Stimulated activated CD8-positive, alpha-beta memory T cell treated with anti-CD3 and anti-CD28 coated beads, Interleukin-12 subunit alpha, Interleukin-12 subunit beta, amount 100 ng/mL, for 1 hour (primary cell): Measurements from ENCODE around the gene FASLG.
"Not testable (repeated sequence)": the region's sequence is repeated elsewhere in the genome, so short reads cannot be mapped to it uniquely, and the experiment has no call there.

ENCODE experiments used
- DNase-seq: peaks from one replicate; pipeline ENCODE4 v3.0.0-alpha.2; 2020; ENCODE audit warnings: low read depth

Gene FASLG

GRCh38 chr1:172680733-172681275 is 21.9 kb downstream of the FASLG start:
- no peak for DNase-seq

- no peak for DNase-seq
These were observed 23.9 kb downstream of the FASLG start for GRCh38 chr1:172682812-172683211.

- no peak for DNase-seq
These were observed 27.2 kb downstream of the FASLG start for GRCh38 chr1:172686143-172686542.

- not testable (repeated sequence) for DNase-seq
These were observed 29.7 kb downstream of the FASLG start for GRCh38 chr1:172688428-172689085.

- not testable (repeated sequence) for DNase-seq
These were observed 32.0 kb downstream of the FASLG start for GRCh38 chr1:172690925-172691324.

- no peak for DNase-seq
These were observed 38.7 kb downstream of the FASLG start for GRCh38 chr1:172697534-172698002.

- DNase-seq, result no peak
These were observed 39.3 kb downstream of the FASLG start for GRCh38 chr1:172698224-172698623.

- peak; percentile 69 for DNase-seq
These were observed 40.2 kb downstream of the FASLG start for GRCh38 chr1:172699111-172699510.

GRCh38 chr1:172699695-172700227 is 40.9 kb downstream of the FASLG start:
- DNase-seq, result no peak

GRCh38 chr1:172700556-172700955 is 41.7 kb downstream of the FASLG start:
- DNase-seq, result no peak

- no peak for DNase-seq
These were observed 45.1 kb downstream of the FASLG start for GRCh38 chr1:172704001-172704400.

GRCh38 chr1:172704420-172705210 is 45.7 kb downstream of the FASLG start:
- DNase-seq, result no peak

- DNase-seq, result no peak
These were observed 49.5 kb downstream of the FASLG start for GRCh38 chr1:172708452-172708851.

GRCh38 chr1:172711558-172711957 is 52.7 kb downstream of the FASLG start:
- no peak for DNase-seq

GRCh38 chr1:172713466-172713865 is 54.6 kb downstream of the FASLG start:
- no peak for DNase-seq
